ENCODE results near the gene FBXL7.

The FBXL7 gene

GRCh38 chr5:15904899-15905830 is 405.2 kb downstream of the FBXL7 start:
- DNase-seq (ENCODE audit: insufficient read length, low spot score), result no peak
- TF ChIP-seq CTCF (IDR thresholded peaks at IDR 0.05; ENCODE audit: insufficient read depth, missing control alignments), result no peak
- FAIRE-seq, result no peak

GRCh38 chr5:15914638-15915037 is 414.7 kb downstream of the FBXL7 start:
- TF ChIP-seq CTCF (IDR thresholded peaks at IDR 0.05; ENCODE audit: insufficient read depth, missing control alignments), result no peak
- DNase-seq (ENCODE audit: insufficient read length, low spot score), result no peak
- FAIRE-seq, result no peak

GRCh38 chr5:15926586-15926985 is 426.6 kb downstream of the FBXL7 start:
- DNase-seq (ENCODE audit: insufficient read length, low spot score) (no peak), FAIRE-seq (no peak)
- no peak for TF ChIP-seq CTCF (IDR thresholded peaks at IDR 0.05; ENCODE audit: insufficient read depth, missing control alignments)

- TF ChIP-seq CTCF (IDR thresholded peaks at IDR 0.05; ENCODE audit: insufficient read depth, missing control alignments), result no peak
- DNase-seq (ENCODE audit: insufficient read length, low spot score) (no peak), FAIRE-seq (no peak)
Measured at GRCh38 chr5:15927710-15928380, 427.9 kb downstream of the FBXL7 start.

- no peak for TF ChIP-seq CTCF (IDR thresholded peaks at IDR 0.05; ENCODE audit: insufficient read depth, missing control alignments)
- no peak for DNase-seq (ENCODE audit: insufficient read length, low spot score)
- no peak for FAIRE-seq
Measured at GRCh38 chr5:15929611-15930263, 429.8 kb downstream of the FBXL7 start.

- DNase-seq (ENCODE audit: insufficient read length, low spot score), result no peak
- TF ChIP-seq CTCF (IDR thresholded peaks at IDR 0.05; ENCODE audit: insufficient read depth, missing control alignments), result no peak
- FAIRE-seq, result no peak
Measured at GRCh38 chr5:15932066-15932465, 432.1 kb downstream of the FBXL7 start.
